Measurements from ENCODE around the gene SZRD1. TPM values are rescaled to one million over a fixed set of nuclear protein-coding genes. Genes with fewer than 3 reads are reported as not detected.

SZRD1 gene
- total and polyA plus RNA-seq, 2 of the 8 experiments (the other 6 are each of a cell fraction or from before 2014, with no cell fraction given): 97.8 to 108 TPM

- Histone ChIP-seq H2BK12ac (ENCODE audit: low read depth, low read length) (no peak overlapping the region), H3K79me1 (ENCODE audit: low read depth, low read length) (peaks cover 2% of the 10 kb centered on the region; the same call in 1 of the 2 replicates), H2BK15ac (ENCODE audit: low read length) (no peak overlapping the region), H4K20me1 (replicated peaks in 1 of 2; ENCODE audit: control insufficient read depth in 1 of 2, insufficient read depth in 2 of 2, low read length in 2 of 2) (peaks cover 0 to 1% of the 10 kb centered on the region in 2 experiments), H2BK20ac (ENCODE audit: low read length) (no peak overlapping the region), H3K23ac (ENCODE audit: insufficient read length) (no peak overlapping the region), H3K18ac (ENCODE audit: extremely low read depth, low read length) (no peak overlapping the region), H3K9me3 (ENCODE audit: insufficient read depth in 2 of 2, low read depth in 1 of 2, low read length in 1 of 2) (no peaks in the 10 kb centered on the region), H2AK5ac (ENCODE audit: low read depth, low read length) (no peak overlapping the region), H4K8ac (ENCODE audit: extremely low read depth, insufficient read depth, low read length) (no peak overlapping the region), H2BK120ac (replicated peaks; ENCODE audit: low read depth, low read length) (no peak overlapping the region), H3K27ac (ENCODE audit: low read depth, low read length) (no peak overlapping the region), H3K14ac (ENCODE audit: insufficient read length) (no peak overlapping the region), H3K36me3 (ENCODE audit: control insufficient read depth in 2 of 4, insufficient read depth in 4 of 4, low read length in 3 of 4) (no peaks in the 10 kb centered on the region), H2BK5ac (ENCODE audit: low read depth, low read length) (no peak overlapping the region), H3K9ac (replicated peaks in 1 of 4; ENCODE audit: extremely low read depth in 1 of 4, low read depth in 3 of 4, low read length in 3 of 4) (no peak overlapping the region), H3K4ac (replicated peaks; ENCODE audit: insufficient read length, low read depth, low read length) (no peak overlapping the region), H2AFZ (ENCODE audit: low read length) (no peak overlapping the region), H3K4me3 (ENCODE audit: extremely low read depth in 1 of 4, insufficient read depth in 2 of 4, low read depth in 3 of 4, low read length in 4 of 4) (no peak overlapping the region), H3K27me3 (replicated peaks in 1 of 4; ENCODE audit: control insufficient read depth in 3 of 4, extremely low read depth in 1 of 4, insufficient read depth in 3 of 4, low read length in 3 of 4) (no peaks in the 10 kb centered on the region), H4K91ac (replicated peaks; ENCODE audit: insufficient read length, low read length) (no peak overlapping the region), H3K4me2 (ENCODE audit: insufficient read depth in 1 of 2, low read depth in 2 of 2, low read length in 2 of 2) (no peak overlapping the region), H4K5ac (ENCODE audit: insufficient read length, low read depth, low read length) (no peak overlapping the region), H3K4me1 (replicated peaks in 1 of 4; ENCODE audit: control insufficient read depth in 3 of 4, insufficient read depth in 4 of 4, low read length in 3 of 4) (no peaks in the 10 kb centered on the region), H3K79me2 (ENCODE audit: control insufficient read depth in 1 of 2, insufficient read depth in 2 of 2, low read length in 2 of 2) (peaks cover 0 to 59% of the 10 kb centered on the region in 2 experiments; a peak in 2 of 4 replicates), H3K56ac (replicated peaks; ENCODE audit: insufficient read length, low read depth, low read length) (no peak overlapping the region), H3K23me2 (ENCODE audit: low read depth, low read length) (no peaks in the 10 kb centered on the region)
- WGBS, 2 experiments (ENCODE audit: extremely low coverage in 1 of 2, insufficient coverage in 1 of 2, insufficient read length in 1 of 2, insufficient replicate concordance in 2 of 2, low coverage in 1 of 2, low lambda C conversion rate in 2 of 2, missing lambda C conversion rate in 1 of 2): 94% methylated on average over 7 of the region's 7 CpGs; no CpG with 5 or more reads in 1 of the 2 experiments
- DNase-seq (ENCODE audit: low read depth in 1 of 2, low spot score in 2 of 2) (no peak), FAIRE-seq (no peak)
- ChIA-PET POLR2A (ENCODE audit: partially characterized antibody) (interaction anchor here (0.7 kb wide), 1 partner anchor 108 kb away, joined by 3 read pairs; no protein-coding TSS in a partner anchor), CTCF (ENCODE audit: partially characterized antibody) (interaction anchor here (1.2 to 1.3 kb wide), 2 partner anchors 17 to 18 kb away, joined by 3 read pairs; partner anchors contain the start of gene FBXO42)
- TF ChIP-seq RNF2 (IDR thresholded peaks at IDR 0.05; ENCODE audit: borderline replicate concordance, low read depth, low read length, missing control alignments, poor library complexity, severe bottlenecking): no peak
- no peak for TF ChIP-seq TBP (IDR thresholded peaks at IDR 0.05; ENCODE audit: low read depth, low read length)
These were observed 32.2 kb upstream of the SZRD1 start for GRCh38 chr1:16334655-16335340.

Data from H1 (cell line).